ENCODE results near the gene PSME3IP1.
"Not testable (repeated sequence)": the region's sequence is repeated elsewhere in the genome, so short reads cannot be mapped to it uniquely, and the experiment has no call there.

Gene PSME3IP1

GRCh38 chr16:57196286-57196685 is 10.4 kb upstream of the PSME3IP1 start:
- no peak for DNase-seq

GRCh38 chr16:57194512-57194911 is 8.7 kb upstream of the PSME3IP1 start:
- DNase-seq: no peak

- DNase-seq: no peak
These were observed 7.1 kb upstream of the PSME3IP1 start for GRCh38 chr16:57192720-57193486.

GRCh38 chr16:57192146-57192545 is 6.3 kb upstream of the PSME3IP1 start:
- no peak for DNase-seq

- DNase-seq: no peak
These were observed 5.3 kb upstream of the PSME3IP1 start for GRCh38 chr16:57191056-57191571.

GRCh38 chr16:57190136-57190535 is 4.3 kb upstream of the PSME3IP1 start:
- no peak for DNase-seq

DNA sequence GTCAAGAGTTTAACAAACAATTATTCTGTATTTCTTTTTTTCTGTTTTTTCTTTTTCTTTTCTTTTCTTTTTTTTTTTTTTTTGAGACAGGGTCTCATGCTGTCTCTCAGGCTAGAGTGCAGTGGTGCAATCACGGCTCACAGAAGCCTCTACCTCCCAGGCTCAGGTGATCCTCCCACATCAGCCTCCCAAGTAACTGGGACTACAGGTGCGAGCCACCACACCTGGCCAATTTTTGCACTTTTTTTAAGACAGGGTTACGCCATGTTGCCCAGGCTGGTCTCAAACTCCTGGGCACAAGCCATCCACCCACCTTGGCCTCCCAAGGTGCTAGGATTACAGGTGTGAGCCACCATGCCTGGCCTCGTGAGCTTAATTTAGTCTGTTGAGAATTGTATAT is 3.7 kb upstream of the PSME3IP1 start:
- not testable (repeated sequence) for DNase-seq

DNA sequence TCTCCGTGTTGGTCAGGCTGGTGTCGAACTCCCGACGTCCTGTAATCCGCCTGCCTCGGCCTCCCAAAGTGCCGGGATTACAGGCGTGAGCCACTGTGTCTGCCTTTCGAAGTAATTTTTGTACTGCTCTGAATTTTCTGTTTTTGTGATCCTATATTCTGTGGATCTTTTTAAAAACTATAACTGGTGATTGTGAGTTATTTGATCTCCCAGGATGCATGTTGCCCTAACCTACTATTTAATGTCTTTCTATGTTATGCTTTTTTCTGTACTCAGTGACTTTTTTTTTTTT is 2.8 kb upstream of the PSME3IP1 start:
- DNase-seq: no peak

DNA sequence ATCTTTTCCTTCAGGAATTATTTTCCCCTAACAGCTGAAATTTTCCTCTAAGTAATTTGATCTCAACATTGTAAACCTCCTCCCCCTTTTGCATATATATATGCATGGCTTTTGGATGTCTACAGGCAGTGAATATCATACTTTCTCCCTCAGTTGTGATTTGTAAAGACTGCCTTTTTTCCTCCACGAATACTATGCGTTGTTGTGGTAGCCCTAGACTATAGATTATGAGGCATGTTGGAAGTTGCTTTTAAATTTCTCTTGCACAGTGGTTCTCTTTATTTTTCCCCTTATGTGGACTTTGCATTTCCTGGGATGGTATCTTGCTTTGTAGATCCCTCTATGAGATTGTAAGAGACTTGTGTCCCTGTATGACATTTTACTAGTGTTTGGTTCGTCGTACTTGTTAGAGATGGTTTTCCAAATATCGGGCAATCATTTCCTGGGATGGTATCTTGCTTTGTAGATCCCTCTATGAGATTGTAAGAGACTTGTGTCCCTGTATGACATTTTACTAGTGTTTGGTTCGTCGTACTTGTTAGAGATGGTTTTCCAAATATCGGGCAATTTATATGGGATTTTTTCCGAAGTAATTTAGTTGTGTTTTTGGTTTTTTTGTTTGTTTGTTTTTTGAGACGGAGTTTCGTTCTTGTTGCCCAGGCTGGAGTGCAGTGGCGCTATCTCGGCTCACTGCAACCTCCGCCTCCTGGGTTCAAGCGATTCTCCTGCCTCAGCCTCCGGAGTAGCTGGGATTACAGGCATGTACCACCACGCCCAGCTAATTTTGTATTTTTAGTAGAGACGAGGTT is 2.3 kb upstream of the PSME3IP1 start:
- DNase-seq: not testable (repeated sequence)

GRCh38 chr16:57186872-57187854 is 1.3 kb upstream of the PSME3IP1 start:
- DNase-seq: no peak

- no peak for DNase-seq
These were observed 344 bp downstream of the PSME3IP1 start for GRCh38 chr16:57185446-57185944.

DNA sequence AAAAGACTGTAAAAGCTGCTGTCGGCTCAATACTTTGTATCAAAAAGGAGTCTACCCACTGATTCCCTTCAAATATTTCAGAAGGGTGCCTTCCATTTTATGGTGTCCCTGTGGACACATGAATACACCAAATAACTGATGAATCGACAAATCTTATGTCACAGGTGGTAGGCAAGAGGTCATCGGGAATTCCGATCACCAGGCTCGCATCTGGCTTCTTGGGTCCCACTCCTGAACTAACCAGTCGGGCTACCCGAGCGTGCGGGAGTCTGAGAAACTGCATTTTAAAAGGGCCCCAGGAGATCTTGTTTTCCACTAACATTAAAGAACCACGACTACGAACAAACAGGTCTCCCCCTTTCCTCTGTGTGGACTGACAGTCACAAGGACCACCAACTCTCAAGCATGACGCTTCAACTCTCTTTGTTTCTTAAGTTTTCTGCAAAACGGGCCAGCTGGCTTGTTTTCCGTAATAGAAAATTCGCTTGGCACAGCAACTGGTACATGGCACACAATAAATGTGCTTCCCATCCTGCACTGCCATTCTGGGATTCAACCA is 873 bp downstream of the PSME3IP1 start:
- no peak for DNase-seq

GRCh38 chr16:57184113-57184512 is 1.7 kb downstream of the PSME3IP1 start:
- no peak for DNase-seq

- DNase-seq: no peak
These were observed 6.5 kb downstream of the PSME3IP1 start for GRCh38 chr16:57179215-57179828.

- no peak for DNase-seq
These were observed 7.0 kb downstream of the PSME3IP1 start for GRCh38 chr16:57178793-57179212.

DNA sequence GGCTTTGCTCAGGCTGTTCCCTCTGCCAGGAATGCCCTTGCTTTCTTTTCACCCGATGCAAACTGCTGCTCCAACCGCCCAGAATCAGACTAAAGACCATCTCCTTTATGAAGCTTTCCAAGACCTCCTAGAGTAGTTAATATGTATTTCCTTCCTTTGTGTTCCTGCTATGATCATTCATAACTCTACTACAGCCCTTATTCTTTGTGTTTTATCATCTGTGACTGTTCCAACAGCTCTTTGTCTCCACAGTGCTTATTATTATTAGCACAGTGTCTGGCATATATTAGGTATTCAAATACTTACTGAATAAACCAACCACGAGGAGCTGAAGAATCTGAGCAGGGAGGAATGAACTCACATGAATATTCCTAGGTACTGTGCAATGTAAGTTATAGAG is 7.6 kb downstream of the PSME3IP1 start:
- no peak for DNase-seq

- DNase-seq: no peak
These were observed 9.9 kb downstream of the PSME3IP1 start for GRCh38 chr16:57175896-57176295.

- no peak for DNase-seq
These were observed 13.0 kb downstream of the PSME3IP1 start for GRCh38 chr16:57172721-57173290.

DNA sequence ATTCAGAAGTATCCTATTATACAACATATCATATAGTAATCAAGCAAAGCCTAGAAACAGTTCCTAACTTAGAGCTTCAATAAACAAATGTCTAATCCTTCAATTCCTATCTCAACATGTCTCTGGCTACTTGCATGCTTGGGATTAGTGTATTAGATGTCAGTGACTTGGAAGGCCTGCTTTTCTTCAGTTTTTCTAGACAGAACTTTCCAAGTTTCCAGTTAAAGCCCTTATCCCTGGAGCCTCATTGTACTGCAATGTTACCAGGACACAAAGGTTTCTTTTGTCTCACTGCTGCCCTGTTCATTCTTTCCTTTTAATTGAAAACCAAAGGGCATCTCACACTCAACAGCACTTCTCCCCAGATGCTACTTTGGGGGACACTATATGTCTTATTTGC is 16.5 kb downstream of the PSME3IP1 start:
- DNase-seq: no peak

GRCh38 chr16:57167953-57168352 is 17.9 kb downstream of the PSME3IP1 start:
- DNase-seq: no peak

DNA sequence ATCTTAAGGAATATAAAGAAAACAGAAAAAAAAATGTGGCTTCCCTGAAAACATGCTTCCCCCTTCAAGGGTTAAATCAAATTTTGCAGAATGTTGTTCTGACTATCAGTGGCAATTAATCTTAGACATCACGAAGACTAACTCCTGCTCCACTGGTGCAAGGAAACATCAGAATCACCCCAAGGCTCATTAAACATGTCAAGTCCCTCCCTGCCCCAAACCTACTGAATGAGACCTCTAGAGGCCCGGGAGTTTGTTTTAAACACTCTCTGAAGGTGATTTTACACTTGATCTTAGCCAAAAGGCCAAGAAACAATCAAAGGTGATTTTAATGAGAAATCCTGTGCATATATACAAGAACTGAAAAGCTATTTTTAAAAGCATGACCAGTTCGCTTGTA is 18.3 kb downstream of the PSME3IP1 start:
- DNase-seq: no peak

GRCh38 chr16:57166951-57167350 is 18.9 kb downstream of the PSME3IP1 start:
- no peak for DNase-seq

Measured in GOT3 (cell line).